ENCODE measurements around the gene EPO. TPM values are rescaled to one million over a fixed set of nuclear protein-coding genes. Genes with fewer than 3 reads are reported as not detected.

Gene EPO
- total and polyA plus RNA-seq, 9 donors = 0.05 to 0.25 (median 0.20) TPM; not detected in 6

GRCh38 chr7:100677308-100678267, 42.7 kb upstream of the EPO start:
- Histone ChIP-seq H3K4me1 (ENCODE audit: insufficient read depth) (peaks cover 1% of the 10 kb centered on the region), H3K36me3 (no peaks in the 10 kb centered on the region), H3K27ac (no peak overlapping the region), H3K9me3 (no peaks in the 10 kb centered on the region), H3K4me3 (no peak overlapping the region), H3K27me3 (no peaks in the 10 kb centered on the region)
- DNase-seq = peak; percentile 27 to 56 (median 44)
- TF ChIP-seq POLR2A (IDR thresholded peaks at IDR 0.05) (no peak), EP300 (IDR thresholded peaks at IDR 0.05) (no peak)
- TF ChIP-seq, protein P1, sequence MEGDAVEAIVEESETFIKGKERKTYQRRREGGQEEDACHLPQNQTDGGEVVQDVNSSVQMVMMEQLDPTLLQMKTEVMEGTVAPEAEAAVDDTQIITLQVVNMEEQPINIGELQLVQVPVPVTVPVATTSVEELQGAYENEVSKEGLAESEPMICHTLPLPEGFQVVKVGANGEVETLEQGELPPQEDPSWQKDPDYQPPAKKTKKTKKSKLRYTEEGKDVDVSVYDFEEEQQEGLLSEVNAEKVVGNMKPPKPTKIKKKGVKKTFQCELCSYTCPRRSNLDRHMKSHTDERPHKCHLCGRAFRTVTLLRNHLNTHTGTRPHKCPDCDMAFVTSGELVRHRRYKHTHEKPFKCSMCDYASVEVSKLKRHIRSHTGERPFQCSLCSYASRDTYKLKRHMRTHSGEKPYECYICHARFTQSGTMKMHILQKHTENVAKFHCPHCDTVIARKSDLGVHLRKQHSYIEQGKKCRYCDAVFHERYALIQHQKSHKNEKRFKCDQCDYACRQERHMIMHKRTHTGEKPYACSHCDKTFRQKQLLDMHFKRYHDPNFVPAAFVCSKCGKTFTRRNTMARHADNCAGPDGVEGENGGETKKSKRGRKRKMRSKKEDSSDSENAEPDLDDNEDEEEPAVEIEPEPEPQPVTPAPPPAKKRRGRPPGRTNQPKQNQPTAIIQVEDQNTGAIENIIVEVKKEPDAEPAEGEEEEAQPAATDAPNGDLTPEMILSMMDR (IDR thresholded peaks at IDR 0.05) = no peak
- intact Hi-C loops (cut with DNase I) = loop anchor here in 2 of 4 donors (2.0 to 5.0 kb wide), 2 partner anchors 65 to 70 kb away; partner anchors contain the start of gene MOSPD3 (in 1 of the 2)
- 82 to 88% (median 88%) methylated on average over 36 of the region's 36 CpGs for WGBS, 3 donors

- intact Hi-C loops (cut with DNase I) = loop anchor here in 1 of 4 donors (5.0 kb wide), 1 partner anchor 71 kb away; no protein-coding TSS in a partner anchor
- DNase-seq = peak; percentile 25 to 61 (median 51)
Observed at GRCh38 chr7:100678291-100678984, 41.8 kb upstream of the EPO start.

GRCh38 chr7:100679129-100679926, 40.9 kb upstream of the EPO start:
- 56 to 73% (median 64%) methylated on average over 13 of the region's 13 CpGs for WGBS, 3 donors
- Histone ChIP-seq H3K36me3 (no peaks in the 10 kb centered on the region), H3K27me3 (no peaks in the 10 kb centered on the region), H3K4me1 (ENCODE audit: insufficient read depth) (peaks cover 1% of the 10 kb centered on the region), H3K27ac (peak overlapping the region in 1 of 2 donors; percentile 0), H3K9me3 (no peaks in the 10 kb centered on the region), H3K4me3 (no peak overlapping the region)
- peak; percentile 14 to 53 (median 33) for DNase-seq
- TF ChIP-seq, protein P1 (IDR thresholded peaks at IDR 0.05) = no peak
- no peak for TF ChIP-seq EP300 (IDR thresholded peaks at IDR 0.05)
- no peak for TF ChIP-seq POLR2A (IDR thresholded peaks at IDR 0.05)
- intact Hi-C loops (cut with DNase I) = loop anchor here in 1 of 4 donors (5.0 kb wide), 1 partner anchor 72 kb away; no protein-coding TSS in a partner anchor

More at GRCh38 chr7:100678291-100678984, 41.8 kb upstream of the EPO start:
- Histone ChIP-seq H3K9me3 (no peaks in the 10 kb centered on the region), H3K4me1 (ENCODE audit: insufficient read depth) (peaks cover 1% of the 10 kb centered on the region), H3K4me3 (no peak overlapping the region), H3K27ac (no peak overlapping the region), H3K36me3 (no peaks in the 10 kb centered on the region), H3K27me3 (no peaks in the 10 kb centered on the region)
- WGBS, 3 donors = 63 to 69% (median 66%) methylated on average over 34 to 35 of the region's 35 CpGs
- TF ChIP-seq EP300 (IDR thresholded peaks at IDR 0.05) = no peak
- TF ChIP-seq, protein P1 (IDR thresholded peaks at IDR 0.05) = no peak
